GM18909 (cell line): ENCODE measurements around the gene C20orf144.
"Not testable (repeated sequence)": the region's sequence is repeated elsewhere in the genome, so short reads cannot be mapped to it uniquely, and the experiment has no call there.

Source experiments
- ATAC-seq: cut with Tn5 transposase; IDR thresholded peaks from one replicate; pipeline ENCODE4 v1.9.1; 2021; ENCODE audit warnings: mild to moderate bottlenecking; ENCODE audit not compliant: unreplicated experiment, poor library complexity

C20orf144 gene

DNA sequence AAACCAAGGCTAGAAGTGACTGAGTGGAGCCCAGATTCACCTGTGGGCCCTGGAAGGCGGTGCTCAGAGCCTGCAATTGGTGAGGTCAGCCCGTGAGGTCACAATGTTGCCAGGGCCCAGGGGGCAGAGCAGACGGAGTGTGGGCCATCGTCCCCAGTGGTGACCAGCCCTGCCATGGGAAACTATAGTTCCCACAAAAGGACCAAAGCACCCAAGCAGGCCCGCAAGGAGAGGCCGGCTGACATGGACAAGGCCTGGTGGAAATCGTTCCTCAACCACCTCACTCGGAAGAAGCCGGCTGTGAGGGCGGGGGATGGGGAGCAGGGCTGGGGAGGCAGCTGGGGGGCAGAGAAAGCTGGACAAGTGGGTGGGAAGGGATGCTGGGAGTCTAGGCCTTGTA lies at the start of gene C20orf144:
Gene C20orf144, plus strand, starts transcription at position 156 of the 400 bp plus-strand sequence. Its CDS starts 19 bp downstream, at position 175.
- ATAC-seq = no peak

DNA sequence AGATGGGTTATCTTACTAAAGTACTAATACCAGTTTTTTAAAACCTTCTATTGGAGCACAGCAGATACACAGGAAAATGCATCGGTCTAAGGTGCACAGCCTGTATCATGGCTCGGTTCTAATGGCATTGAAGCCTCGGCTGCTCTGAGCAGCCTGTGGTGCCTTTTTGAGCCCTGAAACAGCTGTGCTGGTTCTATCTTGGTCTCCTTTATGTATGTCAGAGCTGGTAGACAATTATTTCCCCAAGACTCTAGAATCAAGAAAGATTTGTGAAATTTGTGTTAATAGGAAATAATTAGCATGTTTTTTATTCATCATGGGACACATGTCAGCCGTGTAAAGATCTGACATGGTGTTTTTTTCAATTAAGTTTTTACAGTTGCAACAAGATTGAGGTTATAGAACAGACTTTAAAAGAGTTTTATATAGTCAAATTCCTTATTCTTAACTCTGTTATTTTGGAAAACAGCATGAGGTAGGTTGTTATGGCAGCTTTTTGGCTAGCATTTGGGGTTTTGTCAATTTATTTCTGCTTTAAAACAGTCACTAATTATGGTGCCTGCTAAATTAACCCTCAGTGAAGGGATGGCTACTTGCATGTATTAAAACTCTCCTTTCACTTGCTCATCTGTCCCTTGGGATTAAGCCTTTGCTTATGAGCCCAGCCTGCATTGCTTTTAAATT lies 40.3 kb upstream of the C20orf144 start:
- no peak for ATAC-seq

DNA sequence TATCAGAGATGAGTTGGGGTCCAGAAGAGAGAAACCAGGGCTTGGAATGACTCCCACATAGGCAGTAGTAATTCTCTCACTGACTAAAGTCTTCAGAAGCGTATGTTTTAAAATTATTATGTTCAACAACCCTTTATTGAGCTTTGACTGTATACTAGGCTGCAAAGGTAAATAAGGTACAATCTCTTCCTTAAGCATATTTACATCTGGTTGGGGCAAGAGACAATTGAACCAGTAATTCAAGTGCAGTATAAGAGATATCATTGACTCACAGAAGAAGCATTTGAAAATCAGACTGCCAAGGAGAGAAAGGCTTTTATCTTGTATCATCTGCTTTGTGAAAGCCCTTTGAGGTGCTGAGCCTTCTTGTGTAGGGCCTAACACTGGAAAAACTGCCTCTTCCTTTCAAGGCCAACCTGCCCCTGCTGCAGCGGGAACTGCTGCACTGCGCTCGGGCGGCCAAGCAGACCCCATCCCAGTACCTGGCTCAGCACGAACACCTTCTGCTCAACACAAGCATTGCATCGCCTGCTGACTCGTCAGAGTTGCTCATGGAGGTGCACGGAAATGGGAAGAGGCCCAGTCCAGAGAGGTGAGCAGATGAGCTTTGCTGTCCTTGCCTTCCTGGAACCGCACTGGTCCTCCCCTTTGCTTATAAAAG lies 39.3 kb upstream of the C20orf144 start:
- no peak for ATAC-seq

DNA sequence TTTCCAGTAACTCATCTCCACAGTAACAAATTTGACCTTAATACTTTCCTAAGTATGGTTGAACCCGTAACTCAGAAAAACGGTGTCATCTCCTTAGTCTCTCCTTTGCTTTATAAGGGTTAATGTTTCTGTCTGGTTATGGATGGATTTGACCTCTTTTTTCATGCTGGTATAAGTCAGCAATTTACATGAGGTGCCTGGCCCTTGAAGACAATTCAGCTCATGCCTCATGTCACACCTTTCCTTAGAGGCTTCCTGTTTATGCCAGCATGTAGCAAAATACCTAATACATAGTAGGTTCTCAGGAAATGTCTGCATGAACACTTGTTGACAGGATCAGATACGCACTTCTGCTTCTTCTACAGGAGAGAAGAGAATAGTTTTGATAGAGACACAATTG lies 37.7 kb upstream of the C20orf144 start:
- ATAC-seq = no peak

DNA sequence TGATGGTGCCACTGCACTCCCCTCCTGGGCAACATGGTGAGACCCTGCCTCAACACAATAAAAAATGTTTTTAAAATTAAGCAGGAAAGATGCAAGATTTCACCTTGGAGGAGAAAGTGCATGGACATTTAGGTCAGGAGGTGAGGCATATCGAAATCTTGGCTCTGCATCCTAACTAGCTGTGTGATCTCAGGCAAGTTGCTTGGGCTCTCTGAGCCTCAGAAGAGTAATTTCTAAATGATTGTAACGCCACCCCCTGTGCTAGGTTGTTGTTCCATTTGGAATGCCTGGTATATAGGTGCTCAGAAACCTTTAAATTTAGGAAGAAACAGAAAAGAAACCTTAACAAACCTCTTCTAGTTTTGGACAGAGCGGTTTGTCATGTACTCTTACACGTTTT lies 35.9 kb upstream of the C20orf144 start:
- ATAC-seq = no peak

DNA sequence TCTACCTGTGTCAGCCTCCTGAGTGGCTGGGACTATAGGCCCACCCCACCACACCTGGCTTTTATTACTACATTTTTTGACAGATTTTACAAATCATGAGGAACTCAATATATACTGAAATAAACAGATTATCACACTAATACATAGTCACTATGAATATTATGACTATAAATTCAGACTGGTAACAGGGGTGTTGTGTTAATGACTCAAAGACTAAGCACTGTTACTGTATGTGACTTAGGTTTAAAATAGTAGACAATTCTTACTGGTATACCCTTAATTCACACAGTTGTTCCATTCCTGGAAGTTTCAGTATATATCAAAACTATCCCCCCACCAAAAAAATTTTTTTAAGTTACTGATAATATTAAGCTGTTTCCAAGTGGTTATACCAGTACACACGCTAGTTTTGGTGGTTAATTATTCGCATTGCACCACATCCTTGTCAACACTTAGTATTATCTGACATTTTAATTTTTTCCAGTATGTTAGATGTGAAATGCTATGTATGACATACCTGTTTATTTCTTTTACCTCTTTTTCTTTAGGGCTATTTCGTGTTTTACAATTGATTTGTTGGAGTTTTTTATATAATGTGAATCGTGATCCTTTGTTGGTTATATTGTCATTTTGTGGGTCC lies 34.4 kb upstream of the C20orf144 start:
- ATAC-seq = no peak

DNA sequence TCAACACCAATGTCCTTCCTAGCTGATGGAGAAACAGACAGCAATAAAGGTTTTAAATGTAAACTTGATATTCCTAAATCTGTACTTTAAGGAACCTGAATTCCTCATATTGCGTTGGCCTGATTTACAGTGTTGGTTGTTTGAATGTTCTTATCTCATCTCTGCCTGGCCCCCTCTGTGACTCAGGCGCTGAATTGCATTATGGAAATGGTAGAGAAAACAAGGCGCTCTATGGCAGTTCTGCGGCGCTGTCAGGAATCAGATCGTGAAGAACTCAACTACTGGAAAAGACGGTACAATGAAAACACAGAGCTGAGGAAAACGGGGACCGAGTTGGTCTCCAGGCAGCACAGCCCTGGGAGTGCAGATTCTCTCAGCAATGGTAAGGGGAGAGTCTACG lies 32.6 kb upstream of the C20orf144 start:
- no peak for ATAC-seq

DNA sequence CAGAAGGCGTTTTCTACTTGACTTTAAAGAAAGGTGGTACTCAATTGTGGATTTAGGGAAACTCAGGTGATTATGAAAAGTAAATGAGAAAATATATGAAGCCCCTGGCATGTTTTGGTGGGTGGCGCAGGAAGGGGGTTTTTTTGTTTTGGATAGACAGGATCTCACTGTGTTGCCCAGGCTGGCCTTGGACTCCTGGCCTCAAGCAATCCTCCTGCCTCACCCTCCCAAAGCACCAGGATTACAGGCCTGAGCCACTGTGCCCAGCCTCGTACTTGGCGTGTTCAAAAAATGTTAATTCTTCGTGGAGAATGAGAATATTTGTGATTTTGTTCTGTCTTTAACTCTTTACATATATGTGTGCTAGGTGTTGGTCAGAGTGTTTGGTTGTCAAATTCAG lies 32.1 kb upstream of the C20orf144 start:
- ATAC-seq = no peak

DNA sequence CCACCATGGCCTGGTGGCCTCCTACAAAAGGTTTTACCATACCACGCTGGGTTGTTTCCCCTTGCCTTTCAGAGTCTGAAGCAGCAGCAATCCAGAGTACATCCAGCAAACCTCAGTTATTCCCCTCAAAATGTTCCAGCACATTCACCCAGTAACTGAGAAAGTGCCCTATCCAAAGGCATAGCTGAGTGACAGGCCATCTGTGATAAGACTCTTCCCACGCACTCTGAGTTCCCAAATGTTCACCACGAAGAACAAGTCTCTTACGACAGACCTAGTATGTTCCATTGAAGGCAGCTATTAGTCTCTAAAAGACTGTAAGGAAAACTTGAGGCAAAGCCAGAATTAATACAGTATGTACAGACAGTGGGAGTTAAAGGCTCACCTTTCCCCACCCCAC lies 31.6 kb upstream of the C20orf144 start:
- no peak for ATAC-seq

DNA sequence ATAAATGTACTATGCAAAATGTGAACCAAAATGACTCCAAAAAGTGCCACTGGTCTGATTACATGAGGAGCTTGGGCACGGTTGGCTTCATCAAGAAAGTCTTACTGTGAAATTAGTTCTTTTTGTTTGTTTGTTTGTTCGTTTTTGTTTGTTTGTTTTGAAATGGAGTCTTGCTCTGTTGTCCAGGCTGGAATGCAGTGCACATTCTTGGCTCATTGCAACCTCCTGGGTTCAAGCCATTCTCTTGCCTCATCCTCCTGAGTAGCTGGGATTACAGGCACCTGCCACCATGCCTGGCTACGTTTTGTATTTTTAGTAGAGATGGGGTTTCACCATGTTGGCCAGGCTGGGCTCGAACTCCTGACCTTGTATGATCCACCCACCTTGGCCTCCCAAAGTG lies 30.2 kb upstream of the C20orf144 start:
- not testable (repeated sequence) for ATAC-seq

DNA sequence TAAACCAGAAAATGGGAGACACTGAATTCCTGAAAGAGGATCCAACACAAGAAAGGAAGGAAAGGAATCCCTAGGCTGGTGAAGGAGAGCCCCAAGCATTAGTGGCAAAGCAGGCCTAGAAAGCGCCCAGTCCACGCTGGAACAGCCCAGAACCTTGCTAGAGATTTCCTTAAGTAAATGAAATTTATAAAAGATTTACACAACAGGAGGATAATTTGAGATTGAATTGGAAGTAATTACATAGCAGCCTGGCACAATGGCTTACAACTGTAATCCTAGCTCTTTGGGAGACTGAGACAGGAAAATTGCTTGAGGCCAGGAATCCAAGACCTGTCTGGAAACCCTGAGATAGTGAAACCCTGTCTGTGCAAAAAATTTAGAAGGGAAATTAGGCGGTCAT lies 26.8 kb upstream of the C20orf144 start:
- ATAC-seq = no peak

DNA sequence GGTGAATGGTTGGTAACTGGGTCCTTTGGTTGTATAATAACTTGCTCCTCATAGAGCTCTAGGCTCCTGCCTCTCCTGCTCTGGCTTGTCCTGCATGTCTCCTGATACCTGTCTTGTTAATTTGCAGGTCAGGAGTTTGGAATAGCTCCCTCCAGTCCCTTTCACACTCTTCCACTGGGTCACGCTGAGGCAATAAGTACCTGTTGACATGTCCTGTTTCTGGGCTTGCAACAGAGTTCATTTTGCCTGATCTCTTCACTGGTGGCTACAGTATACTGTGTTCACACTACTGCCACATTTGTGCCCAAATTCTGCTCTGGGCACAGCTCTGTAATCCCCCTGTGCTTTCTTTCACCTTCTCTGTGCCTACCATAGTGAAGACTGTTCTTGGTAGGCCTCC lies 25.4 kb upstream of the C20orf144 start:
- no peak for ATAC-seq

DNA sequence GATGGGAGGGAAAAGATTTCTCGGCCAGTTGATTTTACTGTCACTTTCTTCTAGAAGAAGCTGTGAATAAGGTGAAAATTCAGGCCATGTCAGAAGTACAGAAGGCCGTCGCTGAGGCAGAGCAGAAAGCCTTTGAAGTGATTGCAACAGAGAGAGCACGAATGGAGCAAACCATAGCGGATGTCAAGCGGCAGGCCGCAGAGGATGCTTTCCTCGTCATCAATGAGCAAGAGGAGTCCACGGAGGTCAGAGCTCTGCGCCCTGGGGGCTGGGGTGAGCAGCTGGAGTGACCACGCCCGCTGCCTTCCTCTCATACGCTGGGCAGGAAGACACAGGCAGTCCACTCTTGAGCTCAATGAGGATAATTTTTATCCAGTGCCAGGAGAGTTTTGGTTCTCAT lies 21.8 kb upstream of the C20orf144 start:
- no peak for ATAC-seq

DNA sequence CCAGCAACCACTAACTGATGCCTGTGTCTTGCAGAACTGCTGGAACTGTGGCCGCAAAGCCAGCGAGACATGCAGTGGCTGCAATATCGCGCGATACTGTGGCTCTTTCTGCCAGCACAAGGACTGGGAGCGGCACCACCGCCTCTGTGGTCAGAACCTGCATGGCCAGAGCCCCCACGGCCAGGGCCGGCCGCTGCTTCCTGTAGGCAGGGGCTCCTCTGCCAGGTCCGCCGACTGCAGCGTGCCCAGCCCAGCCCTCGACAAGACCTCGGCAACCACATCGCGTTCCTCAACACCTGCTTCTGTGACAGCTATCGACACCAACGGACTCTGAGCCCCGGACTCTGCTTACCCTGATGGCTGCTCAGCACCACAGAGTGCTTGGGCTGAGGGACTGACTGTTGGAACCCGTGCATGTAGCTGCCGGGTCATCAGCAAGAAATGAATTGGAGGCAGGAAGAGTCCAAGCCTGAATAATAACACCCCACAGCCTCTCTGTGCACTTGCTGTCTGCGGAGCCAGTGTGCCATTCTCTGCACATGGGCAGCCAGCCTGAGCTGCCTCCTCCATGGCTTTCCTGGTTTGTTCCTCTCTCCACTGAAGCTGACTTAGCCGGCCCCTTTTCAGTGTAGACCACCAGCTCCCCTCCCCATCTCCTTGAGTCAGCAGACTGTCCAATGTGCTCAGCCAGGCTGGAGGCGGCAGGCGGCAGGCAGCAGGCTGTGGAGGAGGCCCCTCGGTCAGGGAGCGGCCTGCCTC lies 17.6 kb upstream of the C20orf144 start:
- no peak for ATAC-seq

DNA sequence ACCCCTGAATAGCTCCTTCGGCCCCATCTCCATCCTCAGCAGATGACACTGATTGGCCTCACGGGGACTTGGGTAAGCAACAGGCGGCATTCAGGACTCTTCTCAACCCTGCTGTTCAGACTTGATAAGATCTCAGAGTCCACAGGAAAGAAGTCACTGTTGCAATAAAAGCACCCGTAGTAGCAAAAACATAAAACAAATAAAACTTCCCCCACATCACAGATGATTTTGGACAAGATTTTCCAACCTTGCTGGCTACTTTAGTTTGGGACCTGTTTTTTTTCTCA lies 17.1 kb upstream of the C20orf144 start:
- no peak for ATAC-seq

DNA sequence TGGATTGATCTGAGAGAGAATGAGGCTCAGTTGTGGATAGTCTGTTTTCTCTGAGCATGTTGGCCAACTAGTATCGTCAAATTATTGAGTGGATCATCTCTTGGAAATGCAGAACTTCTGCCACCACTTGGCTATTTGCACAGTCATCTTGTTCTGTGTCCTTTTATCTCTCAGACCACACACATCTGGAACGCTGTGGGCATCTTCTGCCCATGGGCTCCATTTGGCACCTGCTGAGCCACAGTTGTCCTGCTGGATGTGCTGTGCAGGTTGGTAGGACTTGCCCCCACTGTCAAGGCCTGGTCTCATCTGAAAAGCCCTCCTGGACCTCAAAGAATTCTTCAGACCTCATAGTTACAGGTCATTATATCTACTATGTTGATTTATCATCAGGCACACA lies 16.7 kb upstream of the C20orf144 start:
- no peak for ATAC-seq

DNA sequence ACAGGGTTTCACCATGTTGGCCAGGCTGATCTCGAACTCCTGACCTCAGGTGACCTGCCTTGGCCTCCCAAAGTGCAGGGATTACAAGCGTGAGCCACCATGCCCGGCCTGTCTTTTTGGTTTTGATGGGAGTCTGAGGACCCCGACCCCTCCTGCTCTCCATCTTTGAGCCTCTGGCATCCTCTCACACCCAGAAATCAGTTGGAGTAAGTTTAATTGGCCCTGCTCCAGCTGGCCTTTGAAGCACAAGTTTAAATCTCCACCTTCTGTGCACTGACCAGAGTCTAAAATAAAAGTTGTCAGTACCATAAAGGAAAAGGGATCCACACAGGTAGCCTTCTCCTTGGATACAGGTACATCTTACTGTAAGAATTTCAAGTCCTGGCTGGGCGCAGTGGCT lies 15.9 kb upstream of the C20orf144 start:
- ATAC-seq = no peak

DNA sequence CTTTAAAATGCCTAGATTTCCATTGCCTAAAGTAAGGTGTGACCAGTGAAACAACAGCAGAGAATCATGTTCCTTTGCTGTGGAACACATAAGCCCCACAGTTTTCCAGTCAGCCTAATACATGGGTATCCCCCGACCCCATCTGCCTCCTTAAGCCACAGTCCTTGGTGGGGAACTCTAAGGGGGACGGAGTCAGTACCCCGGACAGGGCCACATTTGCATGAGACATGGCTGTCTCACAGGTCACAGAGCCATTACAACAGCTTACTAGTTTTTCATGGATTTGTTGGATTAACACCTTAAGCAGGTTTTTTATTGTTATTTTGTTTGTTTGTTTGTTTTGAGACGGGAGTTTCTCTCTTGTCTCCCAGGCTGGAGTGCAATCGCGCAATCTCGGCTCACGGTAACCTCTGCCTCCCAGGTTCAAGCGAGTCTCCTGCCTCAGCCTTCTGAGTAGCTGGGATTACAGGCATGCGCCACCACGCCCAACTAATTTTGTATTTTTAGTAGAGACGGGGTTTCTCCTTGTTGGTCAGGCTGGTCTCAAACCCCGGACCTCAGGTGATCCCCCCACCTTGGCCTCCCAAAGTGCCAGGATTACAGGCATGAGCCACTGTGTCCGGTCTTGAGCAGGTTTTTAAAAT lies 15.0 kb upstream of the C20orf144 start:
- ATAC-seq = not testable (repeated sequence)

DNA sequence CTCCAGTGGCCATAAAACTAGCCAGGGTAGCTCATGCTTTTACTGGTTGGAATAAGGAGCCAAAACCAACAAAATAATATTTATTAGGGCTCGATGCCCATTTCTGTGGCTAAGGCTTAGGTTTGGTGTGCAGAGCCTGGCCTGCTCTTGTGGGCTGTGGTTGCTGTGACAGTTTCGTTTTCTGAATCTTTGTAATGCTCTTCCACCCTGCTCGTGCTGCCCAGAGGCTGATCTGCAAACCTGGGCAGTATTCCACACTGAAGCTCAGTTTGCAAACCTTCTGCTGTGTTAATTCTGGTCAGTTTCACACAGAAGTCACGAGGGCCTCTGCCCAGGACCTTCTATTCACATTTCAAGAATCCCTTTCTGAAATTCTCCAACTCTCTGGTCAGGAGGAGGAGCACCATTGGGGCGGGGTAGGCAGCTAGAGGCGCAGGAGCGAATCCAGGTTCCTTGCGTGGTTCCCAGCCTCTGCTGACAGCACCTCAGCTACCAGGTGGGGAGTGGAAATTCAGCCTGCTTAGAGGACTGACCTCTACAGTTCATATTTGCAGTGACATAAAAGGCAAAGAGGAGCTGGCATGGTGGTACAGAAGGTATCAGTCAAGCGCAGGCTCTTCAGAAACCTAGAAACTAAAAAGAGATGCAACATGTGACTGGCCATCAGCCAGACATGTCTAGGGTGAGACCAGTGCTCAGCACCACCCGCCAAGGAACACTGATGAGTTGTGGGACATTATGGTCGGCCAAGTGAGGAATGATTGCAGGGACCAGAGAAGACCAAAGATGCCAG lies 14.3 kb upstream of the C20orf144 start:
- ATAC-seq = peak; percentile 66
